HepG2 (cell line): Measurements from ENCODE around the gene JUND. TPM values are rescaled to one million over a fixed set of nuclear protein-coding genes. Genes with fewer than 3 reads are reported as not detected.
A peak's percentile ranks its signal among the peaks of the same experiment; 100 is the strongest.

Source experiments
- ATF4 ChIP-seq, 2 experiments: fragments of 450-650 bp in 1 of 2; sonication (generic) in 1 of 2; formaldehyde crosslinking; IDR thresholded peaks; 2 replicates each; pipeline versions ENCODE4 v1.5.0 to v1.8.0; 2020 to 2022; ENCODE audit warnings: mild to moderate bottlenecking in 1 of 2, missing genetic modification reagents in 1 of 2
- CSRNP1 ChIP-seq: sonication (generic); formaldehyde crosslinking; IDR thresholded peaks from 2 replicates; pipeline ENCODE4 v1.8.1; 2023; ENCODE audit warnings: mild to moderate bottlenecking, missing genetic modification reagents
- KAT2B ChIP-seq: fragments of 150-350 bp; IDR thresholded peaks from 2 replicates; pipeline ENCODE4 v1.6.1; 2014; ENCODE audit warnings: low read depth, low read length, borderline replicate concordance
- NAIF1 ChIP-seq: sonication (generic); formaldehyde crosslinking; IDR thresholded peaks from 2 replicates; pipeline ENCODE4 v1.5.0; 2020; ENCODE audit warnings: mild to moderate bottlenecking, missing genetic modification reagents, borderline replicate concordance
- NR1H2 ChIP-seq: sonication (generic); formaldehyde crosslinking; IDR thresholded peaks from 2 replicates; pipeline ENCODE4 v1.8.1; 2022; ENCODE audit warnings: low read depth, missing genetic modification reagents, borderline replicate concordance
- NR3C1 ChIP-seq: sonication (generic); formaldehyde crosslinking; IDR thresholded peaks from 2 replicates; pipeline ENCODE4 v1.4.0; 2020; ENCODE audit warnings: missing genetic modification reagents
- PTBP1 ChIP-seq: fragments of 200-400 bp; formaldehyde crosslinking; IDR thresholded peaks from 2 replicates; pipeline ENCODE4 v1.6.1; 2018; ENCODE audit warnings: low read length, low read depth; ENCODE audit not compliant: poor library complexity, severe bottlenecking
- SNAPC2 ChIP-seq: sonication (generic); formaldehyde crosslinking; IDR thresholded peaks from 2 replicates; pipeline ENCODE4 v1.8.1; 2022; ENCODE audit warnings: mild to moderate bottlenecking, missing genetic modification reagents
- SRSF4 ChIP-seq: fragments of 200-400 bp; formaldehyde crosslinking; IDR thresholded peaks from one replicate; pipeline ENCODE4 v1.6.1; 2018; ENCODE audit warnings: mild to moderate bottlenecking, low read depth, low read length, moderate library complexity; ENCODE audit not compliant: poor library complexity, severe bottlenecking
- SYNCRIP ChIP-seq: fragments of 200-400 bp; formaldehyde crosslinking; IDR thresholded peaks from 2 replicates; pipeline ENCODE4 v1.6.1; 2018; ENCODE audit warnings: mild to moderate bottlenecking, low read depth, low read length; ENCODE audit not compliant: insufficient read depth
- TCF12 ChIP-seq, 2 experiments: fragments of 450-650 bp in 1 of 2; sonication (generic) in 1 of 2; formaldehyde crosslinking in 1 of 2; IDR thresholded peaks; 2 replicates each; pipeline versions ENCODE4 v1.6.1 to v1.8.0; 2017 to 2022; ENCODE audit warnings: antibody characterized with exemption in 1 of 2, mild to moderate bottlenecking in 1 of 2, missing genetic modification reagents in 1 of 2, moderate library complexity in 1 of 2
- YEATS4 ChIP-seq: sonication (generic); formaldehyde crosslinking; IDR thresholded peaks from 2 replicates; pipeline ENCODE4 v1.4.0; 2020; ENCODE audit warnings: missing genetic modification reagents, borderline replicate concordance
- polyA plus RNA-seq, 8 experiments: library from polyadenylated mRNA; depleted of rRNA in 3 of 8; stranded (reverse) in 7 of 8; unstranded in 1 of 8; fragments of >200 nt; fragmentation: Illumina TruSeq in 4 of 8; extraction: Trizol in 4 of 8; gene quantifications; 2 replicates each; pipeline versions ENCODE4 v1.2.1 to v1.2.3, GENCODE V29; 2011 to 2016; ENCODE audit warnings: low read depth in 4 of 8, missing spikeins in 1 of 8, mixed read lengths in 1 of 8; ENCODE audit not compliant: insufficient read depth in 1 of 8
- total RNA-seq, 5 experiments: library from RNA; depleted of rRNA; stranded (reverse); fragments of >200 nt; fragmentation: Illumina TruSeq; extraction: Trizol; gene quantifications; 2 replicates each; pipeline ENCODE4 v1.2.3, GENCODE V29; 2016; ENCODE audit warnings: low read depth in 1 of 5
- TF ChIP-seq, protein P1 (sequence below): sonication (generic); formaldehyde crosslinking; IDR thresholded peaks from 2 replicates; pipeline ENCODE4 v1.5.1; 2020; ENCODE audit warnings: mild to moderate bottlenecking, missing genetic modification reagents, borderline replicate concordance
- TF ChIP-seq, protein P2 (sequence below): sonication (generic); formaldehyde crosslinking; IDR thresholded peaks from 2 replicates; pipeline ENCODE4; 2020; ENCODE audit warnings: missing genetic modification reagents, mild to moderate bottlenecking, borderline replicate concordance
- TF ChIP-seq, protein P3 (sequence below): sonication (generic); IDR thresholded peaks from 2 replicates; pipeline ENCODE4 v1.6.1; 2016; ENCODE audit warnings: low read depth, borderline replicate concordance
- TF ChIP-seq, protein P4 (sequence below): sonication (generic); formaldehyde crosslinking; IDR thresholded peaks from 2 replicates; pipeline ENCODE4 v1.5.0; 2020; ENCODE audit warnings: missing genetic modification reagents, mild to moderate bottlenecking, borderline replicate concordance

Gene JUND
- total and polyA plus RNA-seq, 2 of the 13 experiments (the other 11 are each of a cell fraction or from before 2014, with no cell fraction given) = 41.2 to 59.8 TPM

DNA sequence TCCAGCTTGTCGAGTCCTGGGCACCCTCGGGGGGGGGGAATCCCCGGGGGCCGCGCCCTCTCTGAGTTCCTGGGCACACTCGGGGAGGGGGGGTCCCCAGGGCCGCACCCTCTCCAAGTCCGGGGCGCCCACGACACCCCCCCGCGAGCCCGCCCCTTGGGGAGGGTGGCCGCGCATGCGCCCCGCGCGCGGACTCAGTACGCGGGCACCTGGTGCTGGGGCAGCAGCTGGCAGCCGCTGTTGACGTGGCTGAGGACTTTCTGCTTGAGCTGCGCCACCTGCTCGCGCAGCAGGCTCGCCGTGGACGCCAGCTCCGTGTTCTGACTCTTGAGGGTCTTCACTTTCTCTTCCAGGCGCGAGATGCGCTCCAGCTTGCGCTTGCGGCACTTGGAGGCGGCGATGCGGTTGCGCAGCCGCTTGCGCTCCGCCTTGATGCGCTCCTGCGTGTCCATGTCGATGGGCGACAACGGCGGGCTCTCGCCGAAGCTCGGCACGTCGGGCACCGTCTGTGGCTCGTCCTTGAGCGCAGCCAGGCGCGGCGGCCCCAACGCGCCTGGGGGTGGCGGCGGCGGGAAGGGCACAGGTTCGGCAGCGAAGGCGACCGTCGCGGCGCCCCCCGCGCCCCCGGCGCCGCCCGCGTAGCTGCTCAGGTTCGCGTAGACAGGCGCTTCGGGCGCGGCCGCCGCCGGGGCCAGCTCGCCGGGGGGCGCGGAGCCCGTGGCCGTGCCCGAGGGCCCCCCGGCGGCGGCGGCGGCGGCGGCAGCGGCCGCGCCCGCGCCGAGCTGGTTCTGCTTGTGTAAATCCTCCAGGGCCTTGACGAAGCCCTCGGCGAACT lies 958 bp downstream of the JUND start (continued):
- TF ChIP-seq CSRNP1 (CRISPR knock-in tag) = no peak; the same call in 1 of the 2 replicates
- no peak for TF ChIP-seq NR1H2 (CRISPR knock-in tag)
- TF ChIP-seq SNAPC2 (CRISPR knock-in tag) = no peak
- peak; percentile 43 for TF ChIP-seq SRSF4
- TF ChIP-seq, protein P1, sequence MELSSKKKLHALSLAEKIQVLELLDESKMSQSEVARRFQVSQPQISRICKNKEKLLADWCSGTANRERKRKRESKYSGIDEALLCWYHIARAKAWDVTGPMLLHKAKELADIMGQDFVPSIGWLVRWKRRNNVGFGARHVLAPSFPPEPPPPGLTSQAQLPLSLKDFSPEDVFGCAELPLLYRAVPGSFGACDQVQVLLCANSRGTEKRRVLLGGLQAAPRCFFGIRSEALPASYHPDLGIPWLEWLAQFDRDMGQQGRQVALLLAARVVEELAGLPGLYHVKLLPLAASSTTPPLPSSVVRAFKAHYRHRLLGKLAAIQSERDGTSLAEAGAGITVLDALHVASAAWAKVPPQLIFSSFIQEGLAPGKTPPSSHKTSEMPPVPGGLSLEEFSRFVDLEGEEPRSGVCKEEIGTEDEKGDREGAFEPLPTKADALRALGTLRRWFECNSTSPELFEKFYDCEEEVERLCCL = no peak
- TF ChIP-seq, protein P2, sequence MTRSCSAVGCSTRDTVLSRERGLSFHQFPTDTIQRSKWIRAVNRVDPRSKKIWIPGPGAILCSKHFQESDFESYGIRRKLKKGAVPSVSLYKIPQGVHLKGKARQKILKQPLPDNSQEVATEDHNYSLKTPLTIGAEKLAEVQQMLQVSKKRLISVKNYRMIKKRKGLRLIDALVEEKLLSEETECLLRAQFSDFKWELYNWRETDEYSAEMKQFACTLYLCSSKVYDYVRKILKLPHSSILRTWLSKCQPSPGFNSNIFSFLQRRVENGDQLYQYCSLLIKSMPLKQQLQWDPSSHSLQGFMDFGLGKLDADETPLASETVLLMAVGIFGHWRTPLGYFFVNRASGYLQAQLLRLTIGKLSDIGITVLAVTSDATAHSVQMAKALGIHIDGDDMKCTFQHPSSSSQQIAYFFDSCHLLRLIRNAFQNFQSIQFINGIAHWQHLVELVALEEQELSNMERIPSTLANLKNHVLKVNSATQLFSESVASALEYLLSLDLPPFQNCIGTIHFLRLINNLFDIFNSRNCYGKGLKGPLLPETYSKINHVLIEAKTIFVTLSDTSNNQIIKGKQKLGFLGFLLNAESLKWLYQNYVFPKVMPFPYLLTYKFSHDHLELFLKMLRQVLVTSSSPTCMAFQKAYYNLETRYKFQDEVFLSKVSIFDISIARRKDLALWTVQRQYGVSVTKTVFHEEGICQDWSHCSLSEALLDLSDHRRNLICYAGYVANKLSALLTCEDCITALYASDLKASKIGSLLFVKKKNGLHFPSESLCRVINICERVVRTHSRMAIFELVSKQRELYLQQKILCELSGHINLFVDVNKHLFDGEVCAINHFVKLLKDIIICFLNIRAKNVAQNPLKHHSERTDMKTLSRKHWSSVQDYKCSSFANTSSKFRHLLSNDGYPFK (CRISPR knock-in tag) = no peak; the same call in 1 of the 2 replicates
- no peak; the same call in 1 of the 2 replicates for TF ChIP-seq YEATS4 (CRISPR knock-in tag)
- no peak for TF ChIP-seq KAT2B
- TF ChIP-seq TCF12 (IDR thresholded peaks at IDR 0.05) = no peak
- TF ChIP-seq TCF12 (CRISPR knock-in tag; IDR thresholded peaks at IDR 0.05) = 0 out of 2 replicates have a peak, but pooled peaks have one; percentile 8
- TF ChIP-seq, protein P3, sequence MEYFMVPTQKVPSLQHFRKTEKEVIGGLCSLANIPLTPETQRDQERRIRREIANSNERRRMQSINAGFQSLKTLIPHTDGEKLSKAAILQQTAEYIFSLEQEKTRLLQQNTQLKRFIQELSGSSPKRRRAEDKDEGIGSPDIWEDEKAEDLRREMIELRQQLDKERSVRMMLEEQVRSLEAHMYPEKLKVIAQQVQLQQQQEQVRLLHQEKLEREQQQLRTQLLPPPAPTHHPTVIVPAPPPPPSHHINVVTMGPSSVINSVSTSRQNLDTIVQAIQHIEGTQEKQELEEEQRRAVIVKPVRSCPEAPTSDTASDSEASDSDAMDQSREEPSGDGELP = peak; percentile 69; the same call in 1 of the 2 replicates
- no peak for TF ChIP-seq NAIF1 (CRISPR knock-in tag)
- no peak for TF ChIP-seq SYNCRIP
- TF ChIP-seq, protein P4, sequence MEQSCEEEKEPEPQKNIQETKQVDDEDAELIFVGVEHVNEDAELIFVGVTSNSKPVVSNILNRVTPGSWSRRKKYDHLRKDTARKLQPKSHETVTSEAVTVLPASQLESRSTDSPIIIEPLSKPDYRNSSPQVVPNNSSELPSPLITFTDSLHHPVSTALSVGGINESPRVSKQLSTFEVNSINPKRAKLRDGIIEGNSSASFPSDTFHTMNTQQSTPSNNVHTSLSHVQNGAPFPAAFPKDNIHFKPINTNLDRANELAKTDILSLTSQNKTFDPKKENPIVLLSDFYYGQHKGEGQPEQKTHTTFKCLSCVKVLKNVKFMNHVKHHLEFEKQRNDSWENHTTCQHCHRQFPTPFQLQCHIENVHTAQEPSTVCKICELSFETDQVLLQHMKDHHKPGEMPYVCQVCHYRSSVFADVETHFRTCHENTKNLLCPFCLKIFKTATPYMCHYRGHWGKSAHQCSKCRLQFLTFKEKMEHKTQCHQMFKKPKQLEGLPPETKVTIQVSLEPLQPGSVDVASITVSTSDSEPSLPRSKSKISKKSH (CRISPR knock-in tag) = 0 out of 2 replicates have a peak, but pooled peaks have one; percentile 67
- TF ChIP-seq NR3C1 = no peak
- no peak for TF ChIP-seq ATF4 (CRISPR knock-in tag; IDR thresholded peaks at IDR 0.05)
- TF ChIP-seq PTBP1 = no peak
